ENCODE measurements around the gene LRCH3. TPM values are rescaled to one million over a fixed set of nuclear protein-coding genes. Genes with fewer than 3 reads are reported as not detected.

Gene LRCH3
- total and polyA plus RNA-seq, 12 donors: 7.1 to 33.2 (median 26.3) TPM

DNA sequence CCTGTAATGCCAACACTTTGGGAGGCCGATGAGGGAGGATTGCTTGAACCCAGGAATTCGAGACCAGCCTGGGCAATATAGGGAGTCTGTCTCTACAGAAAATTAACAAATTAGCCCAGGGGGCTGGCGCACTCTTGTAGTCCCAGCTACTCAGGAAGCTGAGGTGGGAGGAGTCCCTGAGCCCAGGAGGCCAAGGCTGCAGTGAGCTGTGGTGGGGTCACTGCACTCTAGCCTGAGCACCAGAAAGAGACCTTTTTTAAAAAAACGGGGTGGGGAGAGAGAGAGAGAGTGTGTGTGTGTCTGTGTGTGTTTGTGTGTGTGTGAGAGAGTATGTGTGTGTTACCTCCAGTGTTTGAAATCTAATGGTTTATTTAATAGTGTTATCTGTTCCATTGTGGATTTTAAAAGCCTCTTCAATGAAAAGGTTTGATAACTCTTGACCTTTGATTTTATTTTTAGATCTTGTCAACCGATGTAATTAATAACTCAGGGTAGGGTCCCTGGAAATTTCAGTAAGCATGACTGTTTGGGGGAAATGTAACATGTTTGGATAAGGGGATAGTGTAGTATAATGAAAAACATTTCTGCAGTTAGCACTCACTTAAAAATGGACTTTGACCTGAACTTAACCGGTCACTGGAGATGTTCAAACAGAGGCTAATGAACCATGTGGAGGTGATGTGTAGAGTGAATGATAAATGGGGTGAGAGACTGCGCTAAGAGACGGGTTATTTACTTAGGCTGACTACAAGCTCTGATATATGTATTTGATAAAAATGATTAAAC, 29.7 kb downstream of the LRCH3 start:
- Histone ChIP-seq H3K36me3 (peaks cover 0 to 70% (median 4%) of the 10 kb centered on the region in 9 donors), H3K27me3 (no peaks in the 10 kb centered on the region), H3K27ac (no peak overlapping the region), H3K4me1 (no peaks in the 10 kb centered on the region), H3K4me3 (no peak overlapping the region), H3K9me3 (no peaks in the 10 kb centered on the region)
- no peak for TF ChIP-seq CTCF (IDR thresholded peaks at IDR 0.05)
- 77% methylated on average over 8 of the region's 8 CpGs for WGBS, 2 donors
- ATAC-seq (no peak), DNase-seq (no peak)
- intact Hi-C loops (cut with DNase I): no loop called here

- Histone ChIP-seq H3K27me3 (no peaks in the 10 kb centered on the region), H3K27ac (no peak overlapping the region), H3K36me3 (peaks cover 0 to 95% (median 49%) of the 10 kb centered on the region in 9 donors), H3K4me1 (no peaks in the 10 kb centered on the region), H3K4me3 (no peak overlapping the region), H3K9me3 (no peaks in the 10 kb centered on the region)
- intact Hi-C loops (cut with DNase I): no loop called here
- no peak for DNase-seq
- WGBS, 2 donors: 97% methylated on average over 3 of the region's 3 CpGs
- TF ChIP-seq CTCF (IDR thresholded peaks at IDR 0.05): no peak
- no peak for ATAC-seq
These were observed 38.5 kb downstream of the LRCH3 start for GRCh38 chr3:197829397-197830045.

DNA sequence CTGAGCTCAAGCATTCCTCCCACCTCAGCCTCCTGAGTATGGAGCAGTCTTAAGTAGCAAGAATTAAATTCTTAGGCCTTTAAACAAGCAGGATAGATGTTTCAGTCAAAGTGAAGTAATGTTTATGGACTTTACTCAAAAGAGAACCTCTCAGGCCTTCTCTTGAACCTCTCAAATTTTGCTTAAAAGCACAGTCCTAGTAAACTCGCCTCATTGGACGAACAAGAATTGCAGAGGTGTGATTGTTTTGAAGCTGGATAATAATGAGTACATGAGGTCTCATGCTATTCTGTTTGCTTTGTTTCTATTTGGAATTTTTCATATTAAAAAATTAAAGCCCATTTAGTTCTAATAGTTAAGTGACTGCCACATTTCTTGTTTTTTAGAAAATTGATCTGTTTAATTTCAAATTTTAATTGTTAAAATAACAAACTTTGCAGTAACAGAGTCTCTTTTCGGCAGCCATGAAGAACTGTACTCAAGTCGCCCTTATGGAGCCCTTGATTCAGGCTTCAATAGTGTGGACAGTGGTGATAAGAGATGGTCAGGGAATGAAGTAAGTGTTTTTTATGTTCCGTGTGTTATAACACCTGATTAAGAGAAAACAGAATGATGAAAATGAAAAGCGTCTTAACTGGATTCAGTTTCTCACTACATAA, 39.4 kb downstream of the LRCH3 start:
- Histone ChIP-seq H3K27ac (no peak overlapping the region), H3K27me3 (no peaks in the 10 kb centered on the region), H3K36me3 (peaks cover 0 to 100% (median 49%) of the 10 kb centered on the region in 9 donors), H3K9me3 (no peaks in the 10 kb centered on the region), H3K4me3 (no peak overlapping the region), H3K4me1 (no peaks in the 10 kb centered on the region)
- intact Hi-C loops (cut with DNase I): no loop called here
- no peak for TF ChIP-seq CTCF (IDR thresholded peaks at IDR 0.05)
- 73 to 79% methylated on average over 6 of the region's 6 CpGs for WGBS, 2 donors
- DNase-seq (no peak), ATAC-seq (no peak)

DNA sequence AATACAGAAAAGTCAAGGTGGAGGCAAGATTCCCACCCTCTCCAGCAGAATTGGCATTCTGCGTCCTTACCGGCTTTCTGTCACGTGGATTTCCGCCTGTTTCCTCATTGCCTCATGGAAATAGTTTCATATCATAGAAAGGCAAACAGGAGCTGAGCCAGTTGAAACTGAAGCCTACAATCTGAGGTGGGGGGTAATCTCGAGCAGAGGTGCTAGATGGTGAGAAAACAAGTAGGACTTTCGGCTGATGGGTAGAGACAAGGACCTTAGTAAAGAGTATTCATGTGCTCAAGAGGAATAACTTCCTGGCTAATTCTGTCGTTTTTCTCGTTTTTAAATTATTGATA, 39.9 kb downstream of the LRCH3 start:
- Histone ChIP-seq H3K36me3 (peaks cover 0 to 100% (median 53%) of the 10 kb centered on the region in 9 donors), H3K9me3 (no peaks in the 10 kb centered on the region), H3K4me3 (no peak overlapping the region), H3K27ac (no peak overlapping the region), H3K4me1 (no peaks in the 10 kb centered on the region), H3K27me3 (no peaks in the 10 kb centered on the region)
- WGBS, 2 donors: 93 to 97% methylated on average over 8 of the region's 8 CpGs
- ATAC-seq (no peak), DNase-seq (no peak)
- intact Hi-C loops (cut with DNase I): no loop called here
- no peak for TF ChIP-seq CTCF (IDR thresholded peaks at IDR 0.05)

Measured in heart right ventricle (tissue), 16 donors.